Measurements from ENCODE around the gene SHH. TPM values are rescaled to one million over a fixed set of nuclear protein-coding genes. Genes with fewer than 3 reads are reported as not detected.
"Not testable (repeated sequence)": the region's sequence is repeated elsewhere in the genome, so short reads cannot be mapped to it uniquely, and the experiment has no call there.

Gene SHH
- polyA plus RNA-seq, 3 donors: not detected

DNA sequence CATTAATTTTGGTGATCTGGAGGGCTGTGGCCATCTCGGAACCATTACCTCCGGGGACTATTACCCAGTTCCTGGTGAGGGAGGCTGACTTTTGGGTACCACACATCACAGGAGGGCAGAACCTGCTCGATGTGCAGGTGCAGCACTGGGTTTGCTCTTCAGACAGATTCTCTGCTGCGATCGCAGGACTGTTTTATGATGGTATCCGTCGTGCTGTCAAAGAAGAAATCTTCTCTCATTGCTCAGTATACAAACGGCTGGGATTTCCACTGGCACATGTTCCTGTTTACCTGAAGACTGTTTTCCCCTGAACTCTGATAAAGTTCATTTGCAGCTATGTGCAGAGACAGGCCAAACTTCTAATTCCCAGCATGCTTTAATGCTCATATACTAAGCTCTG lies 27.2 kb upstream of the SHH start:
- Mint-ChIP-seq H3K36me3 (no peaks in the 10 kb centered on the region), H3K4me3 (no peak overlapping the region), H3K9me3 (no peaks in the 10 kb centered on the region), H3K4me1 (no peaks in the 10 kb centered on the region), H3K27ac (no peak overlapping the region), H3K27me3 (ENCODE audit: low read depth in 3 of 3) (peaks cover 5 to 7% (median 6%) of the 10 kb centered on the region in 3 donors)
- Histone ChIP-seq H3K79me2 (ENCODE audit: insufficient read depth, low read length) (no peaks in the 10 kb centered on the region), H3K9ac (ENCODE audit: insufficient read depth, low read length, poor library complexity, severe bottlenecking) (no peak overlapping the region), H3K4me3 (replicated peaks in 1 of 3; ENCODE audit: low read depth in 2 of 3, low read length in 3 of 3) (no peak overlapping the region), H3K4me2 (replicated peaks; ENCODE audit: extremely low read depth, low read length, poor library complexity, severe bottlenecking) (no peak overlapping the region), H2AFZ (ENCODE audit: insufficient read depth, low read depth, low read length, poor library complexity, severe bottlenecking) (no peak overlapping the region), H3K27ac (ENCODE audit: low read depth in 1 of 2, low read length in 2 of 2) (no peak overlapping the region), H3K36me3 (replicated peaks in 1 of 2; ENCODE audit: control insufficient read depth in 1 of 2, insufficient read depth in 2 of 2, low read length in 2 of 2) (no peaks in the 10 kb centered on the region), H3K9me3 (replicated peaks in 1 of 2; ENCODE audit: control insufficient read depth in 1 of 2, insufficient read depth in 1 of 2, low read length in 2 of 2) (no peaks in the 10 kb centered on the region), H4K20me1 (ENCODE audit: insufficient read depth, low read length) (no peaks in the 10 kb centered on the region), H3K27me3 (ENCODE audit: control insufficient read depth in 2 of 2, insufficient read depth in 2 of 2, low read length in 2 of 2) (no peaks in the 10 kb centered on the region), H3K4me1 (ENCODE audit: control insufficient read depth in 1 of 2, insufficient read depth in 2 of 2, low read length in 2 of 2) (no peaks in the 10 kb centered on the region)
- TF ChIP-seq, protein P1, sequence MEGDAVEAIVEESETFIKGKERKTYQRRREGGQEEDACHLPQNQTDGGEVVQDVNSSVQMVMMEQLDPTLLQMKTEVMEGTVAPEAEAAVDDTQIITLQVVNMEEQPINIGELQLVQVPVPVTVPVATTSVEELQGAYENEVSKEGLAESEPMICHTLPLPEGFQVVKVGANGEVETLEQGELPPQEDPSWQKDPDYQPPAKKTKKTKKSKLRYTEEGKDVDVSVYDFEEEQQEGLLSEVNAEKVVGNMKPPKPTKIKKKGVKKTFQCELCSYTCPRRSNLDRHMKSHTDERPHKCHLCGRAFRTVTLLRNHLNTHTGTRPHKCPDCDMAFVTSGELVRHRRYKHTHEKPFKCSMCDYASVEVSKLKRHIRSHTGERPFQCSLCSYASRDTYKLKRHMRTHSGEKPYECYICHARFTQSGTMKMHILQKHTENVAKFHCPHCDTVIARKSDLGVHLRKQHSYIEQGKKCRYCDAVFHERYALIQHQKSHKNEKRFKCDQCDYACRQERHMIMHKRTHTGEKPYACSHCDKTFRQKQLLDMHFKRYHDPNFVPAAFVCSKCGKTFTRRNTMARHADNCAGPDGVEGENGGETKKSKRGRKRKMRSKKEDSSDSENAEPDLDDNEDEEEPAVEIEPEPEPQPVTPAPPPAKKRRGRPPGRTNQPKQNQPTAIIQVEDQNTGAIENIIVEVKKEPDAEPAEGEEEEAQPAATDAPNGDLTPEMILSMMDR (IDR thresholded peaks at IDR 0.05): no peak
- intact Hi-C loops (cut with micrococcal nuclease): no loop called here
- WGBS (ENCODE audit: insufficient coverage): 87% methylated on average over 8 of the region's 8 CpGs
- DNase-seq: no peak

DNA sequence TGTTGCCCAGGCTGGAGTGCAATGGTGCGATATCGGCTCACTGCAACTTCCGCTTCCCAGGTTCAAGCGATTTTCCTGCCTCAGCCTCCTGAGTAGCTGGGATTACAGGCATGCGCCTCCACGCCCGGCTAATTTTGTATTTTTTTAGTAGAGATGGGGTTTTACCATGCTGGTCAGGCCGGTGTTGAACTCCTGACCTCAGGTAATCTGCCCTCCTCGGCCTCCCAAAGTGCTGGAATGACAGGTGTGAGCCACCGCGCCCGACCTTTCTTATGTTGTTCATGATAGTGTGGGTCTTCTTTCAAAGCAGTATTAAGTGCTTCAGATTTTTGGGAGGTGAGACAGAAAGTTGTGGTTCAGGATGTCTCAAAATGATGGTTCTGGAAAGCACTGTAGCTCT lies 26.0 kb upstream of the SHH start:
- H3K4me2 ChIP-seq (replicated peaks; ENCODE audit: extremely low read depth, low read length, poor library complexity, severe bottlenecking); H3K4me1 Mint-ChIP-seq; H4K20me1 ChIP-seq (ENCODE audit: insufficient read depth, low read length); H3K27ac ChIP-seq (ENCODE audit: low read depth in 1 of 2, low read length in 2 of 2); H3K27me3 ChIP-seq (ENCODE audit: control insufficient read depth in 2 of 2, insufficient read depth in 2 of 2, low read length in 2 of 2); H3K4me3 ChIP-seq (replicated peaks in 1 of 3; ENCODE audit: low read depth in 2 of 3, low read length in 3 of 3); H3K79me2 ChIP-seq (ENCODE audit: insufficient read depth, low read length); H3K27me3 Mint-ChIP-seq (ENCODE audit: low read depth in 3 of 3); H3K36me3 Mint-ChIP-seq; H3K9ac ChIP-seq (ENCODE audit: insufficient read depth, low read length, poor library complexity, severe bottlenecking); DNase-seq; H3K27ac Mint-ChIP-seq; H3K9me3 ChIP-seq (replicated peaks in 1 of 2; ENCODE audit: control insufficient read depth in 1 of 2, insufficient read depth in 1 of 2, low read length in 2 of 2); H3K9me3 Mint-ChIP-seq; H3K4me1 ChIP-seq (ENCODE audit: control insufficient read depth in 1 of 2, insufficient read depth in 2 of 2, low read length in 2 of 2); H3K36me3 ChIP-seq (replicated peaks in 1 of 2; ENCODE audit: control insufficient read depth in 1 of 2, insufficient read depth in 2 of 2, low read length in 2 of 2); intact Hi-C loops (cut with micrococcal nuclease); H2AFZ ChIP-seq (ENCODE audit: insufficient read depth, low read depth, low read length, poor library complexity, severe bottlenecking); H3K4me3 Mint-ChIP-seq: not testable (repeated sequence)
- no CpG with 5 or more reads among the region's 12 CpGs for WGBS (ENCODE audit: insufficient coverage)
